ENCODE results near the gene CFAP100.

GRCh38 chr3:126480206-126480605, 85.5 kb downstream of the CFAP100 start:
- TF ChIP-seq POLR2A (IDR thresholded peaks at IDR 0.05; ENCODE audit: low read depth, low read length) (no peak), TAF1 (IDR thresholded peaks at IDR 0.05; ENCODE audit: borderline replicate concordance, low read depth, low read length) (no peak), POLR2AphosphoS5 (IDR thresholded peaks at IDR 0.05; ENCODE audit: low read depth, low read length) (no peak)

Measured in GM12892 (cell line).